ENCODE data around the gene PNMA1.
A peak's percentile ranks its signal among the peaks of the same experiment; 100 is the strongest.

The PNMA1 gene

GRCh38 chr14:73726025-73726961 lies 12.1 kb upstream of the PNMA1 start:
- FAIRE-seq = no peak
- TF ChIP-seq POLR2AphosphoS5 (IDR thresholded peaks at IDR 0.05; ENCODE audit: low read depth, low read length) (no peak), TAF1 (IDR thresholded peaks at IDR 0.05; ENCODE audit: low read depth, low read length) (no peak), SPI1 (IDR thresholded peaks at IDR 0.05; ENCODE audit: low read depth, low read length) (no peak), POU2F2 (IDR thresholded peaks at IDR 0.05; ENCODE audit: low read depth, low read length) (no peak), POLR2A (IDR thresholded peaks at IDR 0.05; ENCODE audit: low read depth, low read length) (no peak), PAX5 (IDR thresholded peaks at IDR 0.05; ENCODE audit: insufficient read depth, low read length, severe bottlenecking) (no peak)
- DNase-seq (ENCODE audit: insufficient read length, low spot score) = no peak

DNA sequence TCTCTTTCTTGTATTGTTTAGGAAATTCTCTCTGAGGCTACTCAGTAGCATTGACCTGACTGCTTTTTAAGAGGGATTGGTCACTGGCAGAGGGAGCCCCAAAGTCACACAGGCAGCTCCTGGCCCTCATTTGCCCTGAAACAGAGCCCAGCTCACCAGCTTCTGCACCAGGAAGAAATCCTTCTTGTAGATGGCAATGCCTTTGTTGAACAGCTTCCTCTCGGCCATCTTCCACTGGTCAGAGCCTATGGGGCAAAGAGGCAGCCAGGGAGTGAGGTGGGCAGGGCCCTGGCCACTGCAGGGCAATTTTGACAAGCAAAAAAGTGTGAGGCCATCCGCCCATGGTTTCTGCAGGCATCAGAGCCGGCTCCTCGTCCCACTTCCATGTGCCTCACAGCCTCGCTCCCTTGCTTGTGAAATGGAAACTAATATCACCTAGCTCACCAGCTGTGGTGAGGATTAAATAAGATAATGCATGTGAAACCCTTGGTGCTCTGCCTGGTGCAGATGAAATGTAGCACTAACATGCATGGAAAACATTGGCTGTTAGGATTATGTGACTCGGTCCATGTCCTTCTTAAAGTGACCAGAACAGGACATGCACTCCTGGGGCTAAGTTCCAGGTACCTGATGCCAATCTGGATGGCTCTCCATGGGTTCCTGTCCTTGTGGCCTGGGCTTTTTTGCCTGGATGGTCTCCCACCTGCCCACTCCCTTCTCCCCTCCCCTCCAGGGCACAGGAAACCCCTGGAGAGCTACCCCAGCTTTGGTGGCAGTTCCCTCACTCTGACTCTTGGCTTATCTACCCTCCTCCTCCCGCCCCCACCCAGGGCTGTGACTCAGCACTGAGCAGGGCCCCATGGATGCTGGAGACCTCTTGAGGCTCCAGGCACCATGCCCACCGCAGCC lies 11.2 kb upstream of the PNMA1 start:
- no peak for FAIRE-seq
- TF ChIP-seq POU2F2 (IDR thresholded peaks at IDR 0.05; ENCODE audit: low read depth, low read length) (no peak), PAX5 (IDR thresholded peaks at IDR 0.05; ENCODE audit: insufficient read depth, low read length, severe bottlenecking) (no peak), SPI1 (IDR thresholded peaks at IDR 0.05; ENCODE audit: low read depth, low read length) (no peak), TAF1 (IDR thresholded peaks at IDR 0.05; ENCODE audit: low read depth, low read length) (no peak), POLR2AphosphoS5 (IDR thresholded peaks at IDR 0.05; ENCODE audit: low read depth, low read length) (no peak; the same call in 1 of the 2 replicates), POLR2A (IDR thresholded peaks at IDR 0.05; ENCODE audit: low read depth, low read length) (no peak)
- no peak for DNase-seq (ENCODE audit: insufficient read length, low spot score)

- FAIRE-seq (no peak), DNase-seq (ENCODE audit: insufficient read length, low spot score) (no peak)
- TF ChIP-seq POLR2AphosphoS5 (IDR thresholded peaks at IDR 0.05; ENCODE audit: low read depth, low read length) (0 out of 2 replicates have a peak, but pooled peaks have one; percentile 1), POLR2A (IDR thresholded peaks at IDR 0.05; ENCODE audit: low read depth, low read length) (no peak)
These were observed 10.5 kb upstream of the PNMA1 start for GRCh38 chr14:73724696-73725095.

GRCh38 chr14:73723797-73724661 lies 9.8 kb upstream of the PNMA1 start:
- FAIRE-seq = no peak

GRCh38 chr14:73723406-73723796 lies 9.2 kb upstream of the PNMA1 start:
- TF ChIP-seq SPI1 (IDR thresholded peaks at IDR 0.05; ENCODE audit: low read depth, low read length) = no peak
- no peak for TF ChIP-seq POLR2A (IDR thresholded peaks at IDR 0.05; ENCODE audit: low read depth, low read length)
- no peak for TF ChIP-seq POLR2AphosphoS5 (IDR thresholded peaks at IDR 0.05; ENCODE audit: low read depth, low read length)
- TF ChIP-seq POU2F2 (IDR thresholded peaks at IDR 0.05; ENCODE audit: low read depth, low read length) = no peak
- TF ChIP-seq PAX5 (IDR thresholded peaks at IDR 0.05; ENCODE audit: insufficient read depth, low read length, severe bottlenecking) = no peak
- TF ChIP-seq TAF1 (IDR thresholded peaks at IDR 0.05; ENCODE audit: low read depth, low read length) = no peak
- DNase-seq (ENCODE audit: insufficient read length, low spot score) = no peak
- FAIRE-seq = no peak

More at GRCh38 chr14:73723797-73724661, 9.8 kb upstream of the PNMA1 start:
- no peak for DNase-seq (ENCODE audit: insufficient read length, low spot score)
- TF ChIP-seq POU2F2 (IDR thresholded peaks at IDR 0.05; ENCODE audit: low read depth, low read length) (no peak), PAX5 (IDR thresholded peaks at IDR 0.05; ENCODE audit: insufficient read depth, low read length, severe bottlenecking) (no peak), POLR2AphosphoS5 (IDR thresholded peaks at IDR 0.05; ENCODE audit: low read depth, low read length) (0 out of 2 replicates have a peak, but pooled peaks have one; percentile 8), TAF1 (IDR thresholded peaks at IDR 0.05; ENCODE audit: low read depth, low read length) (no peak)

GRCh38 chr14:73722581-73722980 lies 8.4 kb upstream of the PNMA1 start:
- FAIRE-seq (no peak), DNase-seq (ENCODE audit: insufficient read length, low spot score) (no peak)
- TF ChIP-seq POLR2AphosphoS5 (IDR thresholded peaks at IDR 0.05; ENCODE audit: low read depth, low read length) (no peak), SPI1 (IDR thresholded peaks at IDR 0.05; ENCODE audit: low read depth, low read length) (no peak), TAF1 (IDR thresholded peaks at IDR 0.05; ENCODE audit: low read depth, low read length) (no peak), PAX5 (IDR thresholded peaks at IDR 0.05; ENCODE audit: insufficient read depth, low read length, severe bottlenecking) (no peak), POU2F2 (IDR thresholded peaks at IDR 0.05; ENCODE audit: low read depth, low read length) (no peak), POLR2A (IDR thresholded peaks at IDR 0.05; ENCODE audit: low read depth, low read length) (no peak)

DNA sequence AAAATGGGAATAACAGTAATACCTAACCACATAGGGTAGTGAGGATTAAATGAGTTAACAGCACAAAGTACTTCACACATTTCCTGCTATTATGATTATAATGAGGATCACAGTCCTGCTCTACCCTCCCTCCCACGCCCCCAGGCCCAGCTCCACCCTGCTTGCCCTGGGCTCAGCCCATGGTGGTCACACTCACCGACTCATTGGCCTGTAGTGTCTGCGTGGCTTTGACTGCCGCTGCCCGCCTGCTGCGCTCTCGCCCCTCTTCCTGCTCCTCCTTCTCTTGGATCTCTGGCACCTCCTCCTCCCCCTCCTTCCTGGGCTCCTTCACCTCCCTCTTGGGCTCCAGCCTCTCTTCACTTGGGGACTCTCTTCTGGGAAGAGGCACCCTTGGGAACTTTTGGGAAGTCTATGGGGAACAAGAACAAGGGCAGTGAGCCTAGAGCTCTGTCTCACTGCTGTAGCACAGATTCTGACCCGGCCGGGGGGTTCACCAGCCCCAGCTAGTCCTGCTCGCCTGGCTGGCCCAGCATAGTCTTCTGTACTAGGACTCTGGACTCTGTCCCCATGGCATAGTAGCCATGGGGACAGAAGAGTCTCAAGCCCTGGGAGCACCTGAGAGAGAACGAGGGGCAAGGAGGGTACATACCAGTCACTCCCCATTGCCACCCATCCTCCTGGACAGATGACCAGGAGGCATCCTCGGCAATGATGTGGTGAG lies 7.1 kb upstream of the PNMA1 start:
- no peak for TF ChIP-seq POU2F2 (IDR thresholded peaks at IDR 0.05; ENCODE audit: low read depth, low read length)
- peak; percentile 30; the same call in 1 of the 2 replicates for TF ChIP-seq POLR2A (IDR thresholded peaks at IDR 0.05; ENCODE audit: low read depth, low read length)
- TF ChIP-seq PAX5 (IDR thresholded peaks at IDR 0.05; ENCODE audit: insufficient read depth, low read length, severe bottlenecking) = no peak
- no peak for TF ChIP-seq TAF1 (IDR thresholded peaks at IDR 0.05; ENCODE audit: low read depth, low read length)
- TF ChIP-seq POLR2AphosphoS5 (IDR thresholded peaks at IDR 0.05; ENCODE audit: low read depth, low read length) = no peak
- no peak for DNase-seq (ENCODE audit: insufficient read length, low spot score)
- FAIRE-seq = no peak

DNA sequence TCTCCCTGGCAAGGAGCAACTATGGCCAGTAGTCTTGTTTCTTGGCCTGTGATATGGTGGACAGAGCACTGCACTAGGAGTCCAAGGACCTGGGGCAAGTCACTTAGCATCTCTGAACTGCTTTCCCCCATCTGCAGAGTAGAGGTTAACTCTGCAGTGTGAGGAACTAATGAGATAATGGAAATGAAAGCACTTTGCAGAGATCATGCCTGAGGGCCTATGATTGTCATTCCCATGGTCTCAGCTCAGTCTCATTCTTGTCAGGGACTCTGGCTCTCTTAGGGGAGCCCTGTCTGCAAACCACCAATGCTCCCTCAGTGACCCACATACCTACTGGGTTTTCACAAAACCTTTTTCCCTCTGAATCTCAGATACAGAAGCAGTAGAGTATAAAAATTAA lies 6.5 kb upstream of the PNMA1 start:
- no peak for TF ChIP-seq POLR2AphosphoS5 (IDR thresholded peaks at IDR 0.05; ENCODE audit: low read depth, low read length)
- TF ChIP-seq SPI1 (IDR thresholded peaks at IDR 0.05; ENCODE audit: low read depth, low read length) = no peak
- no peak for TF ChIP-seq PAX5 (IDR thresholded peaks at IDR 0.05; ENCODE audit: insufficient read depth, low read length, severe bottlenecking)
- no peak for TF ChIP-seq TAF1 (IDR thresholded peaks at IDR 0.05; ENCODE audit: low read depth, low read length)
- no peak for TF ChIP-seq POLR2A (IDR thresholded peaks at IDR 0.05; ENCODE audit: low read depth, low read length)
- TF ChIP-seq POU2F2 (IDR thresholded peaks at IDR 0.05; ENCODE audit: low read depth, low read length) = no peak
- no peak for DNase-seq (ENCODE audit: insufficient read length, low spot score)
- no peak for FAIRE-seq
